Measurements from ENCODE around the gene MSH3.
"Not testable (repeated sequence)": the region's sequence is repeated elsewhere in the genome, so short reads cannot be mapped to it uniquely, and the experiment has no call there.

MSH3 gene

GRCh38 chr5:80799041-80799440 lies 144.6 kb downstream of the MSH3 start:
- no peak for DNase-seq

- DNase-seq, result no peak
Measured at GRCh38 chr5:80799573-80799972, 145.1 kb downstream of the MSH3 start.

DNA sequence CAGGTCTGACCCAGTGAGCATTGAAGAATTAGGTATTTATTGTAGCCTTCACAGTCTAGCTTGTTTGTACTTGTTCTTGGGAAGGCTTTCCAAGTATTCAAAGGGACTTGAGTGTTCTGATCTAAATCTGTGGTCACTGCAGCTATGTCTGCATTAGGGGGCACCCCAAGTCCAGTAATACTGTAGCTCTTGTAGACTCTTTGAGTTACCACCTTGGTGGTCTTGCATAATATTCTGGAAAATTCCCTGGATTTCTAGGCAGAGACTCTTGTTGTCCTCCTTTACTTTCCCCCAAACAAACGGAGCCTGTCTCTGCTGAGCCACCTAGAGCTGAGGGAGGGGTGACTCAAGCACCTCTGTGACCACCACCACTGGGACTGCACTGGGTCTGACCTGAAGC lies 149.9 kb downstream of the MSH3 start:
- DNase-seq, result no peak

GRCh38 chr5:80805038-80805437 lies 150.6 kb downstream of the MSH3 start:
- DNase-seq, result no peak

DNA sequence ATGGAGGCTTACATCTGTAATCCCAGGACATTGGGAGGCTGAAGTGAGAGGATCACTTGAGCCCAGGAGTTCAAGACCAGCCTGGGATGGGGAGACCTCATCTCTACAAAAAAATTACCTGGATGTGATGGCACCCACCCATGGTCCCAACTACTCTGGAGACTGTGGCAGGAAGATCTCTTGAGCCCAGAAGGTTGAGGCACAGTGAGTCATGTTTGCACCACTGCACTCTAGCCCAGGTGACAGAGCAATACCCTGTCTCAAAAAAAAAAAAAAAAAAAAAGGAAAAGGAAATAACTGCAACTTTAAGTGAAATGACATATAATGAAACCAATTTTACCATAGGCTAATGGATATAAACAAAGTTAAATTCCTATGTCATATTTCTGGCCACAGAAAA lies 152.5 kb downstream of the MSH3 start:
- no peak for DNase-seq

DNA sequence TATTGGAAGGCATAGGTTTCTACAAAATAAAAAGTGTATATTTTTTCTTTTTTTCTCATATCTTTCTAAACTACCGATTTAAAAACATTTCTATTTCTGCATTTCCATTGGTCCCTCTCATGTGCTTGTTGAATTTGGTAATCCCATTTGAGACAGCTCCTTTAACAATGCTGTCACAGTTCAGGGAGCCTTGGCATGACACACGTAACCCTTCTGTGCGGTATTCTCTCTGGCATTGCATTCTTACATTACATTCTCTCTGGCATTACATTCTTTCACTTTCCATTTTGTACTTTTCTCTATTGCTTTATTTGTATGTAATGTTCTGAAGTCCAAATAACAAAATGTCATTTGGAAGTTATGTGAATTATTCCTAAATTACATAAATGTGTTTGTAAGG lies 155.0 kb downstream of the MSH3 start:
- no peak for DNase-seq

DNA sequence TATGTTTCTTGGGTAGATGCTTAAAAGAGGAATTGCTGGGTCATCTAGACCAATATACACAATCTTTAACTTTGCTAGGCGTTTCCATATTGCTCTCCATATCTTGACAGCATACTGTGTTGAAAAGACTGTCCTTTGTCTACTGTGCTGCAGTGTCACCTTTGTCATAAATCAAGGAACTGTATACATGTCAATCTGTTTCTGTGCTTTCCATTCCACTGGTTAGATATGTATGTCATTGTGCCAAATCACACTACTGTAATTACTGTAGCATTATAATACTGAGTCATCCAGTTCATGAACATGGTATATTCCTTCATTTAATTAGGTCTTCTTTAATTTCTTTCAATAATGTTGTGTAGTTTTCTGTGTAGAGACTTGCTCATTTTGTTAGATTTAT lies 156.0 kb downstream of the MSH3 start:
- no peak for DNase-seq

DNA sequence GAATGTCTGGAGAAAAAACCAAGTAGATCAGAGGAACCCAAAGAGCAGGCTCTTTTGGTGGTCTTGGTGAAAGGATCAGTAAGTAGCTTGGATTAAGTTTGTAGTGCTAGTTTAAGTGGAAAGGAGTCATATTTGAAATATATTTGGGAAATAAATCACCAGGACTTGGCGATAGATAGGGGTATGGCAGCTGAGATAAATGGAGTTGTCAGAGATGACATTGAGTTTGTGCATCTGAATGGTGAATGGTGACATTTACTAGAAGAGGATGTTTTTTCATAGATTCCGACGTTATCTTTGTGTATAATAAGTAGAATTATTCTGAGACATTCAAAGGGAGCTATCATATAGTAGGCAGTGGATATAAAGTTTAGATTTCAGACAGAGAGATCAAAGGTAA lies 162.1 kb downstream of the MSH3 start:
- no peak for DNase-seq

GRCh38 chr5:80820685-80821084 lies 166.2 kb downstream of the MSH3 start:
- no peak for DNase-seq

GRCh38 chr5:80822640-80823039 lies 168.2 kb downstream of the MSH3 start:
- DNase-seq, result no peak

- not testable (repeated sequence) for DNase-seq
Measured at GRCh38 chr5:80824159-80824558, 169.7 kb downstream of the MSH3 start.

GRCh38 chr5:80825786-80826460 lies 171.5 kb downstream of the MSH3 start:
- DNase-seq, result no peak

DNA sequence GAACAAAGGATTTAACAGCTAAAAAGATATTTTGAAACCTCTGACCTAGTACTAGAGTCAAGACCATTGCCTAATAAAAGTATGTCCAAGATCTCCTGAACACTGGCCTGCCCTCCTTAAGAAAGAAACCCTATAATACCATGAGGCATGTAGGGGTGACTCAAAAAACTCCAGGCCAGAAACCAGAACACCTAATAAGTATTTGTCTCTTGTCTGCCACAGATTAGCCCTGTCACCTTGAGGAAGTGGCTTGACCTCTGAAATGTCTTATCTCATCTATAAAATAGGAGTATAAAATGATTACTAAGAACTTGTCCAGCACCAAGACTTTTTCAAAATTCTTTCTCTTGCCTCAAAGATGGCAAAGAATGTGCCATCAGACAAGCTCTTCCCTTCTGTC lies 180.3 kb downstream of the MSH3 start:
- DNase-seq, result no peak

GRCh38 chr5:80835128-80835527 lies 180.7 kb downstream of the MSH3 start:
- DNase-seq, result no peak

DNA sequence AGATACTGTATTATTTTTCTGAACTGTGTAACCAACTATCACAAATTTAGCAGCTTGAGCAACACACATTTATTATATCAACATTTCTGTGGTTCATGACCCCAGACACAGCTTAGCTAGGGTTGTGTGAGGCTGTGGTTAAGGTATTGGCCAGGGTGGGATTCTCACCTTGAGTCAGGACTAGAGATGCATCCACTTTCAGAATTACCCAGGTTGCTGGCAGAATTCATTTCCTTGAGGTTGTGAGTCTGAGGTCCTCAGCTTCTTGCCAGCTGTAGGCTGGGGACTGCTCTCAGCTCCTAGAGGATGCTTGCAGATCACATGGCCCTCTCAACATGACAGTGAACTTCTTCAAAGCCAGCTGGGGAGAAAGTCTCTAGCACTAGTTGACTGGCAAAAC lies 183.2 kb downstream of the MSH3 start:
- no peak for DNase-seq

DNA sequence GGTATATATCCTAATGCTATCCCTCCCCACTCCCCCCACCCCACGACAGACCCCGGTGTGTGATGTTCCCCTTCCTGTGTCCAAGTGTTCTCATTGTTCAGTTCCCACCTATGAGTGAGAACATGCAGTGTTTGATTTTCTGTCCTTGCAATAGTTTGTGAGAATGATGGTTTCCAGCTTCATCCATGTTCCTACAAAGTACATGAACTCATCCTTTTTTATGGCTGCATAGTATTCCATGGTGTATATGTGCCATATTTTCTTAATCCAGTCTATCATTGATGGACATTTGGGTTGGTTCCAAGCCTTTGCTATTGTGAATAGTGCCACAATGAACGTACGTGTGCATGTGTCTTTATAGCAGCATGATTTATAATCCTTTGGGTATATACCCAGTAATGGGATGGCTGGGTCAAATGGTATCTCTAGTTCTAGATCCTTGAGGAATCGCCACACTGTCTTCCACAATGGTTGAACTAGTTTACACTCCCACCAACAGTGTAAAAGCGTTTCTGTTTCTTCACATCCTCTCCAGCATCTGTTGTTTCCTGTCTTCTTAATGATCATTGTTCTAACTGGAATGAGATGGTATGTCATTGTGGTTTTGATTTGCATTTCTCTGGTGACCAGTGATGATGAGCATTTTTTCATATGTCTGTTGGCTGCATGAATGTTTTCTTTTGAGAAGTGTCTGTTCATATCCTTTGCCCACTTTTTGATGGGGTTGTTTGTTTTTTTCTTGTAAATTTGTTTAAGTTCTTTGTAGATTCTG lies 186.8 kb downstream of the MSH3 start:
- DNase-seq, result not testable (repeated sequence)

GRCh38 chr5:80846422-80846821 lies 192.0 kb downstream of the MSH3 start:
- not testable (repeated sequence) for DNase-seq

- DNase-seq, result not testable (repeated sequence)
Measured at GRCh38 chr5:80850168-80850567, 195.7 kb downstream of the MSH3 start.

DNA sequence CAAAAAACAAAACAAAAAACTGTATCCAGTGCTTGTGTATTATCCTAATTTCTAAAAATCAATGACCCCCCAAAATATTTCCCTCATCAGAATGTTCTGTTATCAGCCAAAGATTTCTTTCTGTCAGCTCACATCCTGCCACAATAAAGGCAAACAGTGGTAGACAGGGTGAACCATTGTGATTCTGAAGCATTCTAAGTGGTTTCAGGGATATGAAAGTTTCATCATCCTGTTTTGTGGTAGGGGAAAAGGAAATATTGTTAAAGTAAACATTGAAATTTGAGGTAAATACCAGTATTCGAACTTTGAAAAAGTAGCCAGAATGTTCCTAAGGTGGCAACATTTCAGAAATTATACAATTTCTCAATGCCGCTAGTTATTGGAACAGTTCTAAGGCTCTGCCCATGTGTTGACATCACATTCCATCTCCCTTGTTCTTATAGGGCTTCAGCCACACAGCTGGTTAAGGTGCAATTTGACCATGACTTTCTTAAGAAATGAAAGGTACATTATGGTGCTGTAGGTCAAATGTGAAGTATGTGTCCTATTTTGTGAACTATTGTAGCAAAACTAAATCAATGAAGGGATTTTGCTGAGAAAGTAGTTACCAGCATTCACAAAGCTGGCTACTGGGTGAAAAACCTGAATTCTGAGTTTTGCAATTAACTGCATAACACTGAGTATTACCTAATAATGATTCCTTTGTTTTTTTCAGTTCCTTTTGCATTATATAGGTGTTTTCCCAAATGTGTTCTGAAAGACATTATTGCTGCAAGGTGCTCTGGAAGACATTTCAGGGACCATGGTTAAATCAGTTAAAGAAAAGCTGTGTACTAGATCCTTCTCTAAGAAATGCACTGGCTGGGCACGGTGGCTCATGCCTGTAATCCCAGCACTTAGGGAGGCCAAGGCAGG lies 198.1 kb downstream of the MSH3 start:
- no peak for DNase-seq

- DNase-seq, result no peak
Measured at GRCh38 chr5:80853413-80853812, 199.0 kb downstream of the MSH3 start.

- DNase-seq, result no peak
Measured at GRCh38 chr5:80854583-80854982, 200.1 kb downstream of the MSH3 start.

- no peak for DNase-seq
Measured at GRCh38 chr5:80860924-80861613, 206.6 kb downstream of the MSH3 start.

- DNase-seq, result no peak
Measured at GRCh38 chr5:80863708-80864107, 209.3 kb downstream of the MSH3 start.
